Measurements from ENCODE around the gene SEMA4C.
"Not testable (repeated sequence)": the region's sequence is repeated elsewhere in the genome, so short reads cannot be mapped to it uniquely, and the experiment has no call there.

Gene SEMA4C

DNA sequence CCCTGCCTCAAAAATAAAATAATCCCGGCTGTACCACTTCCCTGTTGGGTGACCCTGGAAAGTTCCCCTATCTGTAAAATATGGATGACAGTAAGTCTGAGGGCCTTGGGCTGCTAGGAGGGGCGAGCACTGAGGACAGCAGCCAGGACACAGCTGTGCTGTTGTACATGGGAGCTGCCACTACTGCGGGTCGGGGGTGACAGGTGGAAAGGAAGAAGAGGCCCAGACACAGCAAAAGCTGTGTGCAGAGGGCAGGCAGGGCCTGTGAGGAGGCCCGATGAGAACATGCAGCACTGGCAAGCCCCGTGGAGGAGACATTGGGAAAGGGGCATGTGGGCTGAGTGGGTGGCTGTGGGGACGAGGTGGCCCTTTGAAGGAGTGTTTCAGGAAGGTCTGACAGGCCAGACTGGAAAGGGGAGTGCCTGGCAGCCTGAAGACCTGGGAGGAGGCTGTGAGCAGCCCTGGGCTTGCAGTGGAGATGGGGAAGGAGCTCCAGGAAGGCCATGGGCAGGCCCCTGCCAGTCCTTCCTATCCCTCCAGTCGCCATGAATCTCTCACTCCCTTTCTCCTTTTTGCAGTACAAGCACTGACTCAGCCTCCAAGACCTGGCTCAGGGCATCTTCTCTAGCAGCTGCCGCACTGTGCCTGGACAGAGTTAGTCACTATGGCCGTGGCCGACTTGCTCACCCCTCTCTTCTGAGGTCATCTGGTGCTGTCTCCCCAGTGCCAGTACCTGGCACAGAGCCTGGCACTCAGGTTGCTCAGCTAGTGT, 28.9 kb upstream of the SEMA4C start:
- no peak for DNase-seq (ENCODE audit: low read depth in 2 of 2)

DNA sequence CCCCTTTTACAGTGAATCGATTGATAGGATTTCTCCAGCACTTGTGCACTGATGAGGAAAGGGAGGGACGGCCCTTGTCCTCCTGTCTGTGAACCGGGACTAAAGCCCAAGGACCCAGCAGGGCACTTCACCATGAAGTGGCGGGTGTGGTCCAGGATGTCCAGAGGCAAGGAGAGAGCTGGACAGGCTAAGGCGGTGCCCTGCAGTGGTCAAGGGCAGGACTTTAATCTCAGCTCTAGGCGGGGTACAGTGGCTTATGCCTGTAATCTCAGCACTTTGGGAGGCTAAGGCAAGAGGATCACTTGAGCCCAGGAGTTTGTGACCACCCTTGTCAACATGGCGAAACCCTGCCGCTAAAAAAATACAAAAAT, 28.2 kb upstream of the SEMA4C start:
- DNase-seq (ENCODE audit: low read depth in 2 of 2) = no peak

DNA sequence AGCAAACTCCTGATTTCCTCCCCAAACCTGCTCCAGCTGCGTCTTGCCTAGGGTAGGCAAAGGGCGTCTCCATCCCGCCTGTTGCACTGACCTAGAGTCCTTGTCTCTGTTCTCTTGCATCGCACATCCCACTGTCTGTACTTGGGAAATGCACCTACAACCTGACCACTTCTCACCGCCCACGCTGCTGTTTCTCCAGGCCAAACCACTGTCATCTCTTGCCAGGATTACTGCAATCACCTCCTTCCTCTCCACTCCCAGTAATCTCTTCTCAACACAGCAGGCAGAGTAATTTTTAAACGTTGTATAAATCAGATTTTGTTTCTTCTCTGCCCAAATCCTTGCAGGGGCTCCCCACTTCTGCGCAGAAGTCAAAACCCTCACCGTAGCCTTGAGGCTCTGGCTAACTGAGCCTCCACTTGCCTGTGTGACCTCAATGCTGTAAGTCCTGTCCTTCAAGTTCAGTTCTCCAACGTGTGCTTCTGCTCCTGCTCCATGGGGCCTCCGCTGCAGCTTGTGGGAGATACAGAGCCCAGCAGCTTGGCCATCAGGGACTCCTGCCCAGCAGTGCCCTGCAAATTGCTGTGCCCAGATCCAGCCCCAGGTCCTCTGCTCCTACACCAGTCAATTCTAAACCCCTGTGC, 27.7 kb upstream of the SEMA4C start:
- no peak for DNase-seq (ENCODE audit: low read depth in 2 of 2)

DNA sequence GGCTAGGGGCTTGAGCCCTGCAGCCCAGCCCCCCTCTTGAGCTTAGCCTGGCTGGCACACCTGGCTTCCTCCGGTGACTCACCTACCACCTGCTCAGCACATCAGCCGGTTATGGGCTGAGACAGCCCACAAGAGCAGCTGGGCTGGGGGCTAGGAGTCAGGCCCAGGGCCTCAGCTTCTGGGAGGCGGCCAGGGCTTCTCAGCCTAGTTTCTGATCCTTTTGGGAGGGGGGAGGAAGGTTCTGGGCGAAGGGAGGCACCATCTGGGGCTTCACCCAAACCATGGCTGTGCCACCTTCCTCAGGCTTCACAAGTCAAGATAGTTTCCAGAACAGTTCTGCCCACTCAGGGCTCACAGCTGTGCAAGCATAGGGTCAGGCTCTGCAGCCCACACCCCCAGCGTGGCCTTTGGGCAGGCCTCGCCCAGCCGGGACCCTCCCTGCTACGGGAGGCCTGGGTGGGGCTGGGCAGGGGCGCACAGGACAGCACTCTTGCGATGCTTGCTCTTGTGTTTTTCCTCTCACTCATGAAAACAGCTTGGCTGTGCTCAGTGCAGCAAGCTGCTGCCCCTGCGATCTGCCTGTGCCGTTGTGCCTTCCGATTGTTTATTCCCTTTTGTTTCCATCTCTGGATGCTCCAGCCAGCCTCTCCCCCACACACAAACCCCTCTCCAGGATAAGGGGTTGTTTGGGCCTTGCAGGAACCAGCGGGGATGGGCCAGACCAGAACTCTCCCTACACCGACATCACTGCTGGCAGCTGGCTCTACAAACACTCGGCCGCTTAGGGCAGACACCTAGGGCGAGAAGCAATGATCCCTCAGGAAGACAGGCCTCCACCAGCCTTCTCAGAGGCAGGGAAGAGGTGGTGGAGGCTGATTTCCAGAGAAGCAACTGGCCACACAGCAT, 26.1 kb upstream of the SEMA4C start:
- DNase-seq (ENCODE audit: low read depth in 2 of 2) = no peak

DNA sequence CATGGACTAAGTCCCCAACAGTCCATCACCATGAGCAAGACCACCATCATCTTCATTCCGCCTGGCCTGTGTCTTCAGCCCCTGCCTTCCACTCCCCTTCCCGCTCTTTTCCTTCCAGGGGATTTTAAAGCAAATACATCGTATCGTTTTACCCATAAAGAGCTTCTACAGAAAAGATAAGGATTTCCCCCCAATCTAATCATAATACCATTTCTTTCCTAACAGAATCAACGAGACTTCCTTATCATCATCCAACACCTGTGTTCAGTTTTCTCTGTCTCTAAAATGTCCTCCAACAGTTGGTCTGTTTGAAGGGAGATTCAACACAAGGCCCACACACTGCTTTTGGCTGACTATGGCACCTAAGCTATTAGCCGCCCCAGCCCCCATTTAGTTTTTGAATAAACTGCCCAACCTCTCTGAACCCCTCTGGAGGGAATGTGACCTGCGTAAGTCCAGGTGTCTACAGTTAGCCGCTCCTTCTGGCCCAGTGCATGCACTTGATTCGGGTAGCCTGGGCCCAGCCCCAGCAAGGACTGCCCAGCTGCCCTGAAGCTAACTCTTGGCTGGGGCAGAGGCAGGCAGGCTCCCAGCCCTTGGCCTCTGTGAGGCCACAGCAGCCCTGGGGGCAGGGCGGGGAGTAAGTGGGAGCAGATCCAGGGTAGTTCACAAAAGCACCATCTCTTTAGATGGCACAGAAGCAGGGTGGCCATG, 25.3 kb upstream of the SEMA4C start:
- DNase-seq (ENCODE audit: low read depth in 2 of 2) = no peak

DNA sequence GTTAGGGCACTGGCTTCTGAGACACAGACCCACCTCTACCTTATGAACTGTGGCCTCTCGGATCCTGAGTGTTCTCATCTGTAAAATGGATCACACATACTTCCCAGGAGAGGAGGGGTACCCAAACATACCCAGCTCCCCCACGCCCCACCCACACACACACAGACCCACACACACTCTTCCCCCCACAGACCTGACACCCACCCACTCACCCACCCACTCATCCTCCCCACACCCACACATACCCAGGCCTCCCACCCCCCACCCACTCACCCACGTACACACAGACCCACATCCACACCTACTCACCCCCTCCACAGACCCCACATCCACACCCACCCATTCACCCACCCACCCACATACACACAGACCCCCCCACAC, 24.3 kb upstream of the SEMA4C start:
- DNase-seq (ENCODE audit: low read depth in 2 of 2) = no peak

DNA sequence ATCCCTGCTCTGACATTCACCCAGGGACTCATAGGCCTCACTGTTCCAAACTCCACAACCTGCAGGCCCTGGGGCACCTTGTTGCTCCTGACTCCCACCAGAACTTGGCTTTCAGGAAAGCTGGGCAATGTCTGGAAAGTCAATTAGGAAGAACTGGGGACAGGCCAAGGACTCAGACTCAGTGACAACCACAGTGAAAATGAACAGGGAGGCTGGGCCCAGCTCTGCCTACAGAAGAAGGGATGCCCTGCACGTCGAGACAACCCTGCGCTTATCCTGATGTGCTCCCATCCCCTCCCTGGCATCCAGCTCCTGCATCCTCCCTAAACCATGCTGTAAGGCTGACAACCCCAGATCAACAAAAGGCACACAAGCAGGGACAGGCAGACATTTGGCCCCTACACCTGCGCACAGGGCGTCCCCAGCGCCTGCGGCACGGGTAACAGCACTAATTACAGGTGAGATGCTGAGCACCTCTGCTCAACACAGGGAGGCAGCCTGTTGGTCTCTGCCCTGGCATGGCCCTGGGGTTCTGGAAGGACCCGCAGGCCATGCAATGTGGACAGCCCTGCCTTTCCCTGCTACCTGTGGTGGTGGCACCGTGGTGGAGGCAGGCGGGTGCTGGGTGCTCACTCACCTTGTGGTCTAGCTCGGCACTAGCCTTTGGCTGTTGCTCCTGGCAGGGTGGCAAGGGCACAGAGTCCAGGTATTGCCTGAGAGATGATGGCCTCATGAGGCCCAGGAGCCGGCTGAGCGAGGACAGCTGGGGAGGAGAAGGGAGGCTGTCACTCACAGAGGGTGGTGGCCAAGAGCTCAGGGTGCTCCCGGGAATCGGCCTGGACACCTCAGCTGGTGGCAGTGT, 23.6 kb upstream of the SEMA4C start:
- DNase-seq (ENCODE audit: low read depth in 2 of 2) = no peak

DNA sequence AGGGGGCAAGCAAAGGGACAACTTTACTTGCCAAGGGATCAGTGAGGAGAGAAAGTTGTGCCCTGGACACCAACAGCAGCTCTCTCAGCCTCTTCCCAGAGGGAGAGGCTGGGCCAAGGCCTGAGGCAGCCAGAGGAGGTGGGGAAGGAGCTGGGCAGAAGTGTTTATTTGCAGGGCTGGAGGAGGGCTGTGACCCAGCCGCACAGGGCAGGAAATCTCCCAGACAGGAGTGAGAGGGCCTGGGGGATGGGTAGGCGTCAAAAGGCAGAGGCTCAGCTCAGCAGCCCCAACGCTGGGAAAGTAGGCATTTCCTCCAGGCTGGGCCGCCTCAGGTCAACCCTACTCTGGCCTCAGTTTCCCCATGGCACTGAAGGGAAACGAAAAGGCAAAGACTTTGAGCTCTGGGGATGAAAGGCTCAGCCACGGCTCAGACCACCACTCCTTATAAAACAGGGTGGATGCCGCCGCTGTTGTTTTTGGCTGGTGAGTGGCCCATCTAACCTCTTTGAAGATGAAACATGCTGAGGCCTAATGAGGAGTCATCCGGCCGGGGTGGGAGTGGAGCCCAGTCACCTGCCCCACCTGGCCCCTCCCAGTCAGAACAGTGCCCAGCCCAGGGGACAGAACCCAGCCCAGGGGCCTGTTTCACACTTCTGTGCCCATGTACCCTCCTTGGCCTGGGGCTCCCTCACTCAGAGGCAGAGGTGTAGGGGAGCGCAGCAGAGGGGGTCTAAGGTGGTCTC, 21.9 kb upstream of the SEMA4C start:
- DNase-seq (ENCODE audit: low read depth in 2 of 2) = no peak

DNA sequence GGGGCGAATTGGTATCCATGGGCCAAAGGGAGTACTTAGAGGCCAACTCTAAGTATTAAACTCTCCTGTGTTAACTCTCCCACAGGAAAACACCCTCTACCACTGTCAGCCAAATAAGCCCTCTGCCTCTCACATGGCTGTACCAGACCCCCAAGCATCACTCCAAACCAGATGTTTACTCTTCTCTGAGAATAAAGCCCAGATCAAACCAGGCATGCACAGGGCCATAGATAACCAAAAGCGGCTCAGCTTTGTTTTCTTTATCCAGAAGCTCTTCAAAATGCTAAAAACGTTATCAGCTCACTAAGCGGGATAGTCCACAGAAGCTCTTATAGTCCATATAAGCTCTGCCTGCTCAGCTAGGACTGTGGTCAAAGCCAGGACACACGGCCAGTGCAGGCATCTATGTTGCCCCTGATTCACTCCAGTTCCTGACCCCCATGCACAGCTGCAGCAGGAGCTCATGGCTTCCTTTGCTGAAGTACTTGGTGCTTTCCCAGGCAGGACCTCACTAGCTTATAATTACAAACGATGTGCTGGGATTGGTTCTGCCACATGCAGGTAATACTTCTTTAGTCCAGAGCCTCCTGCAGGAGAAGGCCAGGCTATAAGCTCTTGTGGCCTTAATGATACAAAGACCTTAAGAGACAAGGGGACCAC, 21.0 kb upstream of the SEMA4C start:
- no peak for DNase-seq (ENCODE audit: low read depth in 2 of 2)

DNA sequence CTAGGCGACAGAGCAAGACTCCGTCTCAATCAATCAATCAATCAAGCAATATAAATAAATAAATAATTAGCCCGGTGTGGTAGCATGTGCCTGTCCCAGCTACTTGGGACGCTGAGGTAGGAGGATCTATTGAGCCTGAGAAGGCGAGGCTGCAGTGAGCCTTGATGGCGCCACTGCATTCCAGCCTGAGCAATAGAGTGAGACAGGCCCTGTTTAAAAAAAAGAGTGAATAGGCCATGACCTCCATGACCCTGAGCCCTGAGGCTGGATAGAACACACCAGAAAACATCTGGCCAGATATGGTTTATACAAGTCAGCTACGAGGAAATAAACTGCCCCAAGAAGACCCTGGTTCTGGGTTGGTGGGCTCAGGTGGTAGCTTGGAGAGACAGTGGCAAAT, 20.4 kb upstream of the SEMA4C start:
- DNase-seq (ENCODE audit: low read depth in 2 of 2) = no peak

DNA sequence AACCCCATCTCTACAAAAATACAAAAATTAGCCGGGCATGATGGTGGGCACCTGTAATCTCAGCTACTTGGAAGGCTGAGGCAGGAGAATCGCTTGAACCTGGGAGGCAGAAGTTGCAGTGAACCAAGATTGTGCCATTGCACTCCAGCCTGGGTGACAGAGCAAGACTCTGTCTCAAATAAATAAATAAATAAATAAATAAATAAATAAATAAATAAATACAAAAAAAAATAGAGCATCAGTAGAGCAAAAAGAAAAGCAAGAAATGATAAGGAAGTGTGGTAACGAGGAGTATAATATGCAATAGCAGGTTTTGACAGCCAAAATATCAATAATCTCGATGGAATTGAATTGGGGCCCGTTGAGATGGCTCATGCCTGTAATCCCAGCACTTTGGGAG, 19.6 kb upstream of the SEMA4C start:
- DNase-seq (ENCODE audit: low read depth in 2 of 2) = not testable (repeated sequence)

DNA sequence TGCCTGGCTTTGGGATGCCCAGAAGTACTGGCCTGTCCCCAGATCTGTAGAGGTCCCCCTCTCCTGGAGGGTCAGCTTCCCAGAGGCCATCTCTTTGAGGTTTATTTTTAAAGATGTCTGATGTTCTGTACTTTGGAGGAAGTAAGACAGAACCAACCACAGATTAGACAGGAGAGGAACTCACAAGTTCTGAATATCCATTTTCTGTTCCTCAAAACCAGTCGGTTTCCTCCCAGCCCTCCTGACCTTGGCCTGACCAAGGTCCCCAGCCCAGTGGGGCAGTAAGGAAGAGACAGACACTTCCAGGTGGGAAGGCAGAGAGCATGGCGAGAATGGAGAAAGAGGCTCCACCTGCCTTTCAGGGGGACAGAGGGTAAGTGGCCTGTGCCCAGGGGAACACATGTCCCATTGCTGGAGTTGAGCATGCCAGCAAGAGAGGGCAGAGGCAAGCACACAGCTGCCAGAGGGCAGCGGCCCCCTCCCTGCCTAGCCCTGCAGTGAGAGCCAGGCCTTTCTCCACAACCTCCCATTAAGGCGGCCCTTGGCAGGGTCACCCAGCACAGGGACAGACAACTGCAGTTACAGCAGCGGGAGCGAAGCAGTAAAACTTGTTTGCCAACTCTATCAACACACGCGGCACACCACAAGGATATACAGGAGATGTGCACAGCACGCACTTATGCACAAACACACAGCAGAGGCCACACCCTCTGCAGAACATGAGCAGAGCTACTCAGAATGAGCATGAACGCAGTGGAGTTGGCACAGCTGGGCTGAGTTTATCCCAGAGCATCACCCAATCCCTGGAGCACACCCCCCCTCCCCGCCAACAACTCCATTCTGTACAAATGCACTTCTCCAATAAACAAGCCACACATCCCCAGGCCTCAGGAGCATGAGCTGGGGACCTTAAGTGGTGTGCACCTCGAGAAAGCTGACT, 18.5 kb upstream of the SEMA4C start:
- DNase-seq (ENCODE audit: low read depth in 2 of 2) = no peak

DNA sequence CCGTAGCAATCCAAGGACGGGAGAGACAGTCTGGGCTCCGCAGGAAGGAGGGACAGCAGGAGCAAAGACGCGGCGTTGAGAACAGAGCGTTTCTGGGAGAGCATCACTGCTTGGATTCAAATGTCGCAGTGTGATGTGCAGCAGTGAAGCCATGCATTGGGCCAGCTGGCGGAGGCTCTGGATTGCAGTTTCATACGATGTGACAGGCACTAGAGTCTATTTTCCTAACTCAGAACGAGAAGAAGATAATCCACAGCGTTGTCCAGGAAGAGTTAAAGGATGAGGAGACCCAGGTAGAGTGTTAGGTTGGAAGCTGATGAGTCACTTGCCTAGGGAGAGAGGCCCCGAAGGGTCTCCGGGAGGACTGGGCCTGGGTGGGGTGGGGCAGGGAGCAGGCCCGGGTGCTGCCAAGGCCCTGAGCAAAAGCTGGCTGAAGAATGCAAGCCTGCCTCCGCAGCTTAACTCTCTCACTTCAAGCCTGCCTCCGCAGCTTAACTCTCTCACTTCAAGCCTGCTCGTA, 17.7 kb upstream of the SEMA4C start:
- no peak for DNase-seq (ENCODE audit: low read depth in 2 of 2)

DNA sequence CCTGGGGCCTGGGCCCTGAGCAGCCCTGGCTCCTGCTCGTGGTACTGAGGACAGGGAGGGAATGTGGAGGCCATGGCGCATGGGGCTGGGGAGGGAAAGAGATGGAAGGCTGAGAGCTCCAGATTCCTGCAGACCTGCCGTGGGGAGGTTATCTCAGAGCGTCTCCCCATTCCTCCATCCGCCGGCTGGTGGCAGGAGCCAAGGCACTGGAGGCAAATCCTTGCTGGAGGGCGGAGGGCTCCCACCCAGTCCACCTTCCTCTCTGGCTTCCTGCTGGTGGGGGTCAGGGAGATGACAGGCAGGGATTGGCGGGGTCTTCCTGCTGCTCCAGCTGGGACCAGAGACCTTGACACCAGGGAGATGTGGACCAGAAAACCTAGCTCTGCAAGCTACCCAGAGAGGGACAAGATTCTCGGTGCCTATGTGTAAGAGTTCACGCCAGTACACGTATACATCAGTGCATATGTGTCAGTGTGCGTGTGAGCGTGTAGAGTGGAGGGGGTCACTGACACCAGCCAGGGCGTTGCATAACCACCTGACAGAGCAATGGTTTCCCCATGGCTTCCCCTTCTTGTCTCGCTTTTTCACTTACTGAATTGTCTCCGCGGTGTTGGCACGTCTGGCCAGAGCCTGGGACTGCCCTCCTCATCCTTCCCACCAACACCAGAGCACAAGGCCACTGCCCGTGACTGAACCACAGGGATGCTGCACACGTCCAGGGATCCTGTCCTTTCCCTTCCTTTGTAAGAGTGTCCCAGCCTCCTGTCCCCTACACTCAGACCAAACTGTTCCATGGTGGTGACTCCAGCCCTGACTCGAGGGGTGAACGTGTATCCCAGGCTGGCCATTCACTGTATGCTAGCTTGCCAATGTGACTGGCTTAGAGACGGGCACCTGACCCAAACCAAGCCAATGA, 15.8 kb upstream of the SEMA4C start:
- no peak for DNase-seq (ENCODE audit: low read depth in 2 of 2)

DNA sequence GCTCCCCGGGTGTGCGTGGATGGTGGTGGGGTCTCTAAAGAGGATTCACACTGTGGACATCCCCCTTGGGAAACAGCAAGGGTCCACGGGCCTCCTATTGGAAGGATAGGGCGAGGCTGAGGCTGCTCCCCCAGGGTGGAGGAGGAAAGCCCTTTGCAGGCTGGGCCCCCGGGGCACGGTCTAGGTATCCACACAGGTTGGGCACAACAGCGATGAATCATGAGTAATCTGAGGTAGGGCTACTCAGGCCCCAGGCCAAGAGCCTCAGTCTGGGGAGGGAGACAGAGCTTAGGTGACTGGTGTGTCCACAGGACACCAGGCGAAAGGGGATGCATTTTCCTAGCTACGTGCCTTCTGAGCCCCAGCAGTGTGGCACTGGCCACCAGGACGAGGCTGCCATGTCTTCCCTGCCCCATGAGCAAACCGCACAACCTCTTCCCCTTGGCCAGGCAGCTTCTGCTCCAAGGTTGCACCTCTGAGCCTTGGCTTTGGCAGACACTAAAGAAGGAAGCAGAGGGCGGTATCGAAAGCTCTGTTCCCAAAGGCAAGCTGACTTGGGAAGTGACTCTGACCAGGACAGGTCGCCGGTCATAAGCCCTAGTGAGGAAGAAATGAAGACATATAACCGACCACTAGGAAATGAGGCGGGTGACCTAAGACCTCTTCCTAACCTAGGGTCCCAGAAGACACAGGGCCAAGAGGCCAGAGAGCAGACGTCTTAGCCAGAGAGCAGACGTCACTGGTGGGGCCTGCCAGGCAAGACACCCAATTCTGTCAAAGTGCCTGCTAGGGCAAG, 14.6 kb upstream of the SEMA4C start:
- no peak for DNase-seq (ENCODE audit: low read depth in 2 of 2)

DNA sequence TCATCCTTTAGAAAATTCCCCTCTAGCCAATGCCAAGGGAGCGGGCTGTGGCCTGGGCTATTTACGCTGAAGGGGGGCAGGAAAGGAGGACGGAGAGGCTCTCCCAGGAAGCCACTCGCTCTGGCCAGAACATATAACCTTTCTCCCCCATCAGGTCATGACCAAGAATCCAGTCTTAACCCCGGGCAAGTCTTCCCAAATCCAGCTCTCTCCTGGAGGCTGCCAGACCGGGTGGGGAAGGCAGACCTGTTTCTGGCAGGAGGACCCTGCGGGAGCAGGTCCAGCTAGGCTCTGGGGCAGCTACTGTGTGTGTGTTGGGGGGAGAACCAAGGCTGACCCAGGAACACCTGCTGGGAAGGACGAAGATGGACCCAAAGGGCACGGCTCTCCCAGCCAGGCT, 13.4 kb upstream of the SEMA4C start:
- no peak for DNase-seq (ENCODE audit: low read depth in 2 of 2)

DNA sequence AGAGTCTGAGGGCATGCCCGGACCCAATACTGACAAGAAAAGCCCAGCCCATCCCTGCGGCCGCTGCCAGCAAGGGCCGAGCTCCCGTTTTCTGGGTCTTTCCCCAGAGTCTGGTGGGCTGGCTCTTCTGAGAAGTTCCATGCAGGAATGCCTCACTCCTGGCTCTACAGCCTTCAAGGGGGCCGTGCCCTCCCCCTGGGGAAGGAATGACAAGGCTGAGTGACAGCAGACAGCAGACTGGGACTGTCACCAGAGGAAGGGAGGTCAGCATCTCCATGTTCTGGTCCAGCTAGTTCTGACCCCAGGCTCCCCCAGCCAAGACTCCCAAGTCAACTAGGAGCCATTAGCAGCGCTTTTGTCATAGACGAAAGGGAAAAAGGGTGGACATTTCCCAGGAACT, 13.0 kb upstream of the SEMA4C start:
- DNase-seq (ENCODE audit: low read depth in 2 of 2) = no peak
